Panc1 (cell line): ENCODE data around the gene SCN9A. TPM values are rescaled to one million over a fixed set of nuclear protein-coding genes. Genes with fewer than 3 reads are reported as not detected.

Experiments
- ATAC-seq: fragments of 200-7000 bp; cut with Tn5 transposase; 2 replicates; pipeline ENCODE4 v1.9.1; 2020; ENCODE audit warnings: mild to moderate bottlenecking, moderate library complexity
- BruUV-seq: library from RNA; stranded (reverse); fragments of 400-500 nt; replicated peaks from 2 replicates; lab custom pipeline; 2021; lab: Mats Ljungman, UMichigan
- CTCF ChIA-PET: fragments of 300-600 bp; sonication (Branson Sonifier 250); formaldehyde crosslinking; loops from one replicate; lab custom pipeline; 2022; ENCODE audit warnings: antibody characterized with exemption; lab: Charles Lee
- POLR2A ChIA-PET: fragments of 300-600 bp; sonication (Branson Sonifier 250); formaldehyde crosslinking; loops from one replicate; lab custom pipeline; 2022; ENCODE audit warnings: antibody characterized with exemption; lab: Charles Lee
- DNase-seq: peaks from one replicate; pipeline ENCODE4 v3.0.0-alpha.2; 2010; ENCODE audit warnings: low read depth, low spot score
- H3K27ac ChIP-seq: 2 replicates; pipeline ENCODE4 v1.5.1; 2011; ENCODE audit warnings: mild to moderate bottlenecking, low read length, inconsistent platforms
- H3K27me3 ChIP-seq: fragments of 200-500 bp; sonication (Bioruptor generic); 2 replicates; pipeline ENCODE4 v1.6.0; 2014; ENCODE audit warnings: low read length, inconsistent platforms; ENCODE audit not compliant: control insufficient read depth, insufficient read depth
- H3K36me3 ChIP-seq: fragments of 200-500 bp; sonication (Bioruptor generic); 2 replicates; pipeline ENCODE4 v1.5.1; 2014; ENCODE audit warnings: inconsistent platforms, mild to moderate bottlenecking, low read length, moderate library complexity; ENCODE audit not compliant: control insufficient read depth, insufficient read depth
- H3K4me1 ChIP-seq: 2 replicates; pipeline ENCODE4 v1.5.1; 2011; ENCODE audit warnings: inconsistent platforms, mild to moderate bottlenecking, low read length, moderate library complexity; ENCODE audit not compliant: control insufficient read depth, insufficient read depth
- H3K4me3 ChIP-seq, 2 experiments: 2 replicates each; pipeline ENCODE4 v1.5.1; 2011 to 2012; ENCODE audit warnings: low read depth in 2 of 2, low read length in 2 of 2, mild to moderate bottlenecking in 2 of 2, inconsistent platforms in 1 of 2, moderate library complexity in 1 of 2
- H3K9me3 ChIP-seq: fragments of 200-500 bp; sonication (Bioruptor generic); 2 replicates; pipeline ENCODE4 v1.5.1; 2014; ENCODE audit warnings: low read depth, mild to moderate bottlenecking, inconsistent platforms, low read length, moderate library complexity; ENCODE audit not compliant: control insufficient read depth, insufficient read depth
- CTCF ChIP-seq: fragments of 450-650 bp; IDR thresholded peaks from 2 replicates; pipeline ENCODE4 v1.5.1; 2017; ENCODE audit warnings: mild to moderate bottlenecking
- POLR2AphosphoS5 ChIP-seq: IDR thresholded peaks from 2 replicates; pipeline ENCODE4 v1.6.1; 2012; ENCODE audit warnings: mild to moderate bottlenecking, low read depth, low read length, moderate library complexity
- SIN3A ChIP-seq: IDR thresholded peaks from 2 replicates; pipeline ENCODE4 v1.6.1; 2012; ENCODE audit warnings: low read depth, mild to moderate bottlenecking, low read length, moderate library complexity, borderline replicate concordance; ENCODE audit not compliant: insufficient read depth
- TCF7L2 ChIP-seq: IDR thresholded peaks from 2 replicates; pipeline ENCODE4 v1.6.1; 2011; ENCODE audit warnings: mild to moderate bottlenecking, low read depth, low read length, inconsistent platforms
- in situ Hi-C: cut with HindIII; loops from 2 replicates; pipeline ENCODE4 v1.10.0; 2016; ENCODE audit warnings: low sequenced_read_pairs, low pct_unique_long_range_greater_than_20kb
- intact Hi-C: fragments of 100-400 bp; cut with micrococcal nuclease; formaldehyde crosslinking; loops from one replicate; pipeline ENCODE4 v1.10.0; 2022; ENCODE audit not compliant: unreplicated experiment
- total RNA-seq: library from RNA; stranded (reverse); gene quantifications from one replicate; pipeline ENCODE4 v1.2.1, GENCODE V29; 2021; ENCODE audit not compliant: unreplicated experiment
- TF ChIP-seq, protein P1 (sequence below), 2 experiments: IDR thresholded peaks; 2 replicates each; pipeline ENCODE4 v1.6.1; 2011 to 2012; ENCODE audit warnings: low read depth in 2 of 2, control low read depth in 1 of 2, low read length in 1 of 2, mild to moderate bottlenecking in 1 of 2, moderate library complexity in 1 of 2; ENCODE audit not compliant: insufficient read depth in 1 of 2

The SCN9A gene
- total RNA-seq, 1 experiment from 2014 or later: 0.10 TPM

DNA sequence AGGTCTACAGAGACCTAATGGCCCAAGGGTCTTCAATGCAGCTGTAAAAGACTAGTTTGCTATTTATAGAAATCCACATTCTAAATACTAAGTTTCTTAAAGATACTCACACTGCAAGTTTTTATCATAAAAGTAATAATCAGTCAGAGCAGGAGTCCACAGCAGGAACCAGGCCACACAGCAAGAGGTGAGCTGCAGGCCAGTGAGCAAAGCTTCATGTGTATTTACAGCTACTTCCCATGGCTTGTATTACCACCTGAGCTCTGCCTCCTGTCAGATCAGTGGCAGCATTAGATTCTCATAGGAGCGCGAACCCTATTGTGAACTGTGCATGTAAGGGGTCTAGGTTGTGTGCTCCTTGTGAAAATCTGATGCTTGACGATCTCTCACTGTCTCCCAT lies 6.7 kb upstream of the SCN9A start:
- no peaks in the 10 kb centered on the region for H3K36me3 ChIP-seq
- H3K9me3 ChIP-seq: no peaks in the 10 kb centered on the region
- H3K4me1 ChIP-seq: no peaks in the 10 kb centered on the region
- no peak for ATAC-seq
- in situ Hi-C loops (no loop called here), intact Hi-C loops (no loop called here)
- no peak for TF ChIP-seq CTCF
- TF ChIP-seq SIN3A: no peak
- TF ChIP-seq, protein P1, sequence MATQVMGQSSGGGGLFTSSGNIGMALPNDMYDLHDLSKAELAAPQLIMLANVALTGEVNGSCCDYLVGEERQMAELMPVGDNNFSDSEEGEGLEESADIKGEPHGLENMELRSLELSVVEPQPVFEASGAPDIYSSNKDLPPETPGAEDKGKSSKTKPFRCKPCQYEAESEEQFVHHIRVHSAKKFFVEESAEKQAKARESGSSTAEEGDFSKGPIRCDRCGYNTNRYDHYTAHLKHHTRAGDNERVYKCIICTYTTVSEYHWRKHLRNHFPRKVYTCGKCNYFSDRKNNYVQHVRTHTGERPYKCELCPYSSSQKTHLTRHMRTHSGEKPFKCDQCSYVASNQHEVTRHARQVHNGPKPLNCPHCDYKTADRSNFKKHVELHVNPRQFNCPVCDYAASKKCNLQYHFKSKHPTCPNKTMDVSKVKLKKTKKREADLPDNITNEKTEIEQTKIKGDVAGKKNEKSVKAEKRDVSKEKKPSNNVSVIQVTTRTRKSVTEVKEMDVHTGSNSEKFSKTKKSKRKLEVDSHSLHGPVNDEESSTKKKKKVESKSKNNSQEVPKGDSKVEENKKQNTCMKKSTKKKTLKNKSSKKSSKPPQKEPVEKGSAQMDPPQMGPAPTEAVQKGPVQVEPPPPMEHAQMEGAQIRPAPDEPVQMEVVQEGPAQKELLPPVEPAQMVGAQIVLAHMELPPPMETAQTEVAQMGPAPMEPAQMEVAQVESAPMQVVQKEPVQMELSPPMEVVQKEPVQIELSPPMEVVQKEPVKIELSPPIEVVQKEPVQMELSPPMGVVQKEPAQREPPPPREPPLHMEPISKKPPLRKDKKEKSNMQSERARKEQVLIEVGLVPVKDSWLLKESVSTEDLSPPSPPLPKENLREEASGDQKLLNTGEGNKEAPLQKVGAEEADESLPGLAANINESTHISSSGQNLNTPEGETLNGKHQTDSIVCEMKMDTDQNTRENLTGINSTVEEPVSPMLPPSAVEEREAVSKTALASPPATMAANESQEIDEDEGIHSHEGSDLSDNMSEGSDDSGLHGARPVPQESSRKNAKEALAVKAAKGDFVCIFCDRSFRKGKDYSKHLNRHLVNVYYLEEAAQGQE (IDR thresholded peaks at IDR 0.05; ENCODE audit: insufficient read depth in 1 of 2, low read depth in 2 of 2, low read length in 1 of 2): no peak
- no peak for TF ChIP-seq TCF7L2
- TF ChIP-seq POLR2AphosphoS5: no peak
- BruUV-seq: no TSS peak
- H3K4me3 ChIP-seq: no peak overlapping the region
- ChIA-PET CTCF (no interaction called here), POLR2A (no interaction called here)
- no peaks in the 10 kb centered on the region; the same call in 1 of the 2 replicates for H3K27me3 ChIP-seq
- no peak for DNase-seq
- H3K27ac ChIP-seq: no peak overlapping the region

- no peak for DNase-seq
- H3K27me3 ChIP-seq: peaks cover 5% of the 10 kb centered on the region
- no peak for ATAC-seq
- no peaks in the 10 kb centered on the region for H3K9me3 ChIP-seq
- no peaks in the 10 kb centered on the region for H3K4me1 ChIP-seq
- CTCF ChIA-PET: no interaction called here
- no peak overlapping the region for H3K27ac ChIP-seq
- intact Hi-C loops: no loop called here
- BruUV-seq: no TSS peak
- TF ChIP-seq CTCF (no peak), POLR2AphosphoS5 (no peak), SIN3A (no peak), TCF7L2 (no peak)
- TF ChIP-seq, protein P1 (IDR thresholded peaks at IDR 0.05; ENCODE audit: insufficient read depth in 1 of 2, low read depth in 2 of 2, low read length in 1 of 2): no peak
- POLR2A ChIA-PET: no interaction called here
- in situ Hi-C loops: no loop called here
- H3K36me3 ChIP-seq: no peaks in the 10 kb centered on the region
- no peak overlapping the region for H3K4me3 ChIP-seq
These were observed 4.9 kb upstream of the SCN9A start for GRCh38 chr2:166380615-166381014.
